ENCODE results near the gene VEGFA. TPM values are rescaled to one million over a fixed set of nuclear protein-coding genes. Genes with fewer than 3 reads are reported as not detected.
A peak's percentile ranks its signal among the peaks of the same experiment; 100 is the strongest.

The VEGFA gene
- total RNA-seq, 6 donors from 2014 or later, result 129 to 564 (median 261) TPM

- Histone ChIP-seq H3K36me3 (no peaks in the 10 kb centered on the region), H3K4me1 (peaks cover 3 to 19% (median 10%) of the 10 kb centered on the region in 4 donors), H3K4me3 (no peak overlapping the region), H3K27me3 (no peaks in the 10 kb centered on the region), H3K27ac (peak overlapping the region in 2 of 4 donors; percentile 52 to 77), H3K9me3 (no peaks in the 10 kb centered on the region)
- DNase-seq (no peak), ATAC-seq (ENCODE audit: low FRiP score in 2 of 2) (no peak)
- no peak for TF ChIP-seq EP300 (IDR thresholded peaks at IDR 0.05)
- TF ChIP-seq, protein P1, sequence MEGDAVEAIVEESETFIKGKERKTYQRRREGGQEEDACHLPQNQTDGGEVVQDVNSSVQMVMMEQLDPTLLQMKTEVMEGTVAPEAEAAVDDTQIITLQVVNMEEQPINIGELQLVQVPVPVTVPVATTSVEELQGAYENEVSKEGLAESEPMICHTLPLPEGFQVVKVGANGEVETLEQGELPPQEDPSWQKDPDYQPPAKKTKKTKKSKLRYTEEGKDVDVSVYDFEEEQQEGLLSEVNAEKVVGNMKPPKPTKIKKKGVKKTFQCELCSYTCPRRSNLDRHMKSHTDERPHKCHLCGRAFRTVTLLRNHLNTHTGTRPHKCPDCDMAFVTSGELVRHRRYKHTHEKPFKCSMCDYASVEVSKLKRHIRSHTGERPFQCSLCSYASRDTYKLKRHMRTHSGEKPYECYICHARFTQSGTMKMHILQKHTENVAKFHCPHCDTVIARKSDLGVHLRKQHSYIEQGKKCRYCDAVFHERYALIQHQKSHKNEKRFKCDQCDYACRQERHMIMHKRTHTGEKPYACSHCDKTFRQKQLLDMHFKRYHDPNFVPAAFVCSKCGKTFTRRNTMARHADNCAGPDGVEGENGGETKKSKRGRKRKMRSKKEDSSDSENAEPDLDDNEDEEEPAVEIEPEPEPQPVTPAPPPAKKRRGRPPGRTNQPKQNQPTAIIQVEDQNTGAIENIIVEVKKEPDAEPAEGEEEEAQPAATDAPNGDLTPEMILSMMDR (IDR thresholded peaks at IDR 0.05), result no peak
- no peak for TF ChIP-seq POLR2AphosphoS5 (IDR thresholded peaks at IDR 0.05)
- no peak for TF ChIP-seq POLR2A (IDR thresholded peaks at IDR 0.05)
- WGBS, 2 donors, result 70 to 73% methylated on average over 13 to 15 of the region's 15 CpGs
Observed at GRCh38 chr6:43760210-43761168, 9.5 kb upstream of the VEGFA start.

DNA sequence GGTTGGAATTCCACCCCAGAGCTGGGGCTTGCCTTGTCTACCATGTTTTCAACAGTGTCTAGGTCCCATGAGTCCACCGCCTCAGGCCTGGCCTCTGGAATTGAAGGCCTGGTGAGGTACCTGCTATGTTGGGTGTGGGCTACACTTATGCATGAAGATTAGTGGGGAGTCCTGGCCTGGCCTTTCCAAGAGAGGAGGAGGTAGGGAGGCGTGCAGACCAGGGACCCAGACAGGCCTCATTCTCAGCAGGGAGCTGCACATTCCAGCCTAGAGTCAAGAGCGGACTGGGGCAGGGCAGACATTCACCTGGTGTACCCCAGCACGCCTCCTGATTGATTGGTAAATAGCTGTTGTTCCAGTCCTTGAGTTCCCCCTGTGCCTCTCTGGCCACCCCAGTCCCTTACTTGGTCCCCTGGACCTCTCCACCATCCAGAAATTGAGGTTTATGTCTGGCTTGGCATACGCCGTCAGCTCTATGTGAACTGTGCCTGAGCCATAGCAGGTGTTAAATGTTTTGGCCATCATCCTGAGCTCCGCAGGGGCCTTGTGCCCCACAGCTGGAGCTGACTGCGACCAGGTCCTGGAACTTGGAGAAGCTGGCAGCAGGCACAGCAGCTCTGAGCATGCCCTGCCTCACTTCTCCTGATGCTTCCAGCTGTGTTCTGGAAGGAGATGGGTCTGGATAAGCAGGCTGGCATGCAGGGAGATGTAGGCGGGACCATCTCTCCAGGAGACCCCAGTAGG, 8.2 kb upstream of the VEGFA start:
- no peak for ATAC-seq (ENCODE audit: low FRiP score in 2 of 2)
- WGBS, 2 donors, result 85 to 86% methylated on average over 6 to 9 of the region's 9 CpGs
- TF ChIP-seq POLR2A (IDR thresholded peaks at IDR 0.05) (no peak), EP300 (IDR thresholded peaks at IDR 0.05) (no peak), POLR2AphosphoS5 (IDR thresholded peaks at IDR 0.05) (no peak)
- TF ChIP-seq, protein P1 (IDR thresholded peaks at IDR 0.05), result no peak
- Histone ChIP-seq H3K27me3 (no peaks in the 10 kb centered on the region), H3K4me1 (peaks cover 3 to 19% (median 10%) of the 10 kb centered on the region in 4 donors), H3K9me3 (no peaks in the 10 kb centered on the region), H3K36me3 (no peaks in the 10 kb centered on the region), H3K27ac (peak overlapping the region in 2 of 4 donors; percentile 5 to 77), H3K4me3 (no peak overlapping the region)
- DNase-seq, result no peak

- H3K4me1 ChIP-seq, result peaks cover 3 to 19% (median 10%) of the 10 kb centered on the region in 4 donors
- WGBS, 2 donors, result 73 to 100% methylated on average over 3 to 5 of the region's 5 CpGs
- no peak overlapping the region for H3K27ac ChIP-seq
- DNase-seq (no peak), ATAC-seq (ENCODE audit: low FRiP score in 2 of 2) (no peak)
- no peaks in the 10 kb centered on the region for H3K27me3 ChIP-seq
- no peak for TF ChIP-seq EP300 (IDR thresholded peaks at IDR 0.05)
- TF ChIP-seq, protein P1 (IDR thresholded peaks at IDR 0.05), result no peak
- TF ChIP-seq POLR2A (IDR thresholded peaks at IDR 0.05), result no peak
- TF ChIP-seq POLR2AphosphoS5 (IDR thresholded peaks at IDR 0.05), result no peak
- no peak overlapping the region for H3K4me3 ChIP-seq
- H3K9me3 ChIP-seq, result no peaks in the 10 kb centered on the region
- H3K36me3 ChIP-seq, result no peaks in the 10 kb centered on the region
Observed at GRCh38 chr6:43762410-43762768, 7.6 kb upstream of the VEGFA start.

GRCh38 chr6:43762966-43763695, 6.9 kb upstream of the VEGFA start:
- Histone ChIP-seq H3K9me3 (no peaks in the 10 kb centered on the region), H3K4me1 (peaks cover under 1 to 19% (median 7%) of the 10 kb centered on the region in 4 donors), H3K4me3 (no peak overlapping the region), H3K36me3 (no peaks in the 10 kb centered on the region), H3K27ac (no peak overlapping the region), H3K27me3 (no peaks in the 10 kb centered on the region)
- no peak for ATAC-seq (ENCODE audit: low FRiP score in 2 of 2)
- TF ChIP-seq EP300 (IDR thresholded peaks at IDR 0.05) (no peak), POLR2A (IDR thresholded peaks at IDR 0.05) (no peak), POLR2AphosphoS5 (IDR thresholded peaks at IDR 0.05) (no peak)
- TF ChIP-seq, protein P1 (IDR thresholded peaks at IDR 0.05), result no peak
- DNase-seq, result no peak
- 36 to 51% methylated on average over 4 to 6 of the region's 6 CpGs for WGBS, 2 donors
